K562 (cell line): Measurements from ENCODE around the gene TEDC1.

Experiments used
- EZH2 ChIP-seq: IDR thresholded peaks from 2 replicates; pipeline ENCODE4 v1.6.1; 2012; ENCODE audit warnings: low read depth, mild to moderate bottlenecking, inconsistent platforms, low read length, borderline replicate concordance
- FOXP4 ChIP-seq: sonication (generic); formaldehyde crosslinking; IDR thresholded peaks from 2 replicates; pipeline ENCODE4 v1.8.0; 2022; ENCODE audit warnings: mild to moderate bottlenecking, missing genetic modification reagents, borderline replicate concordance
- MNT ChIP-seq, 2 experiments: fragments of 450-650 bp; conservative IDR thresholded peaks; 2 replicates each; pipeline ENCODE4 v1.6.1; 2017; ENCODE audit warnings: mild to moderate bottlenecking in 2 of 2, moderate library complexity in 2 of 2
- SMARCA5 ChIP-seq: fragments of 450-650 bp; IDR thresholded peaks from 2 replicates; pipeline ENCODE4 v1.6.1; 2016
- TAF1 ChIP-seq: IDR thresholded peaks from 2 replicates; pipeline ENCODE4 v1.6.1; 2011; ENCODE audit warnings: mild to moderate bottlenecking, low read length, moderate library complexity; ENCODE audit not compliant: insufficient read depth, control insufficient read depth, severe bottlenecking; ENCODE audit errors: extremely low read depth

GRCh38 chr14:105465209-105466031, 25.6 kb upstream of the TEDC1 start:
- TF ChIP-seq TAF1 (no peak), MNT (conservative IDR thresholded peaks at IDR 0.05) (no peak), SMARCA5 (no peak), EZH2 (no peak), FOXP4 (CRISPR knock-in tag) (no peak)
